ENCODE results near the gene CROCC2.

Gene CROCC2

GRCh38 chr2:240922982-240923537 is 16.9 kb downstream of the CROCC2 start:
- no peak for FAIRE-seq

GRCh38 chr2:240925191-240925567 is 19.0 kb downstream of the CROCC2 start:
- FAIRE-seq: no peak

GRCh38 chr2:240925568-240926515 is 19.7 kb downstream of the CROCC2 start:
- FAIRE-seq: no peak

GRCh38 chr2:240926516-240927389 is 20.6 kb downstream of the CROCC2 start:
- FAIRE-seq: no peak

GRCh38 chr2:240927390-240927781 is 21.2 kb downstream of the CROCC2 start:
- no peak for FAIRE-seq

- FAIRE-seq: no peak
Observed at GRCh38 chr2:240928476-240929363, 22.6 kb downstream of the CROCC2 start.

- FAIRE-seq: no peak
Observed at GRCh38 chr2:240929364-240930095, 23.4 kb downstream of the CROCC2 start.

GRCh38 chr2:240930096-240930630 is 24.0 kb downstream of the CROCC2 start:
- no peak for FAIRE-seq

GRCh38 chr2:240930631-240931318 is 24.6 kb downstream of the CROCC2 start:
- FAIRE-seq: no peak

- no peak for FAIRE-seq
Observed at GRCh38 chr2:240931319-240931949, 25.3 kb downstream of the CROCC2 start.

GRCh38 chr2:240932001-240932723 is 26.0 kb downstream of the CROCC2 start:
- no peak for FAIRE-seq

GRCh38 chr2:240932724-240933047 is 26.6 kb downstream of the CROCC2 start:
- FAIRE-seq: no peak

- no peak for FAIRE-seq
Observed at GRCh38 chr2:240933048-240933965, 27.2 kb downstream of the CROCC2 start.

- no peak for FAIRE-seq
Observed at GRCh38 chr2:240933966-240934700, 28.0 kb downstream of the CROCC2 start.

- no peak for FAIRE-seq
Observed at GRCh38 chr2:240934701-240935102, 28.6 kb downstream of the CROCC2 start.

- FAIRE-seq: no peak
Observed at GRCh38 chr2:240935103-240935876, 29.2 kb downstream of the CROCC2 start.

- FAIRE-seq: no peak
Observed at GRCh38 chr2:240936106-240936505, 30.0 kb downstream of the CROCC2 start.
